ENCODE measurements around the gene RBM47.

DNA sequence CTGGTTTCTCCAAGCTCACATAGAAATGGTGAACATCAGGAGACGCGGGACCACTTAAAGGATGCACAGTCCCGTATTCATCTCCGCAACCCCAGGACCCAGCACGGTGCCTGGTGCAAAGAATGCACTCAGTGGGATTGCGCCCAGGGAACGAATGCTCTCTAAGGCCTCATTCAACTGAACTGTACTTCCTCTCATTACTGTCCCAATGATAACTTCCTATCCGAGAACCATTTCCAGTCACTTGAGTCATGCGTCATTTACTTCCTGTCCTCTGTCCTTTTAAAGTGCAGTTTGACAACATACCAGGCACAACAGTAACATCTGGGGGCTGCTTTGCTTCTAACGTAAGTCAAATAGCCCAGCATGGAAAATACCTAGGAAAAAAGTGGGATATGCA is 75.7 kb downstream of the RBM47 start:
- TF ChIP-seq GATA2 (IDR thresholded peaks at IDR 0.05; ENCODE audit: low read depth, low read length), result no peak
- no peak for TF ChIP-seq GATA3 (IDR thresholded peaks at IDR 0.05; ENCODE audit: low read depth, low read length)

All from SH-SY5Y (cell line).